DND-41 (cell line): ENCODE measurements around the gene NAA80.

Experiments used
- ATAC-seq: fragments of 200-7000 bp; cut with Tn5 transposase; 3 replicates; pipeline ENCODE4 v1.9.1; 2021; ENCODE audit warnings: low read depth; ENCODE audit not compliant: insufficient read depth
- DNase-seq: peaks from one replicate; pipeline ENCODE4 v3.0.0-alpha.2; 2020
- H2AFZ ChIP-seq: 2 replicates; pipeline ENCODE4 v1.6.0; 2012; ENCODE audit warnings: low read depth, low read length
- H3K27ac ChIP-seq: 2 replicates; pipeline ENCODE4 v1.5.1; 2012; ENCODE audit warnings: low read length, inconsistent platforms
- H3K27me3 ChIP-seq: fragments of 200-600 bp; sonication (generic); 2 replicates; pipeline ENCODE4 v1.6.0; 2012; ENCODE audit warnings: low read length, mild to moderate bottlenecking, inconsistent platforms; ENCODE audit not compliant: insufficient read depth, poor library complexity
- H3K36me3 ChIP-seq: 2 replicates; pipeline ENCODE4 v1.5.1; 2012; ENCODE audit warnings: low read length, inconsistent platforms; ENCODE audit not compliant: insufficient read depth
- H3K4me1 ChIP-seq: 2 replicates; pipeline ENCODE4 v1.5.1; 2012; ENCODE audit warnings: mild to moderate bottlenecking, low read length; ENCODE audit not compliant: insufficient read depth
- H3K4me2 ChIP-seq: 2 replicates; pipeline ENCODE4 v1.6.0; 2012; ENCODE audit warnings: mild to moderate bottlenecking, moderate library complexity, low read length, inconsistent platforms; ENCODE audit not compliant: insufficient read depth
- H3K4me3 ChIP-seq, 2 experiments: fragments of 200-600 bp in 1 of 2; shearing (Covaris generic) in 1 of 2; 2 replicates each; pipeline ENCODE4 v1.5.1; 2012 to 2016; ENCODE audit warnings: inconsistent platforms in 2 of 2, low read length in 2 of 2, mild to moderate bottlenecking in 2 of 2, low read depth in 1 of 2, moderate library complexity in 1 of 2
- H3K79me2 ChIP-seq: 2 replicates; pipeline ENCODE4 v1.6.0; 2012; ENCODE audit warnings: low read length, inconsistent platforms; ENCODE audit not compliant: insufficient read depth
- H3K9ac ChIP-seq: 2 replicates; pipeline ENCODE4 v1.6.0; 2012; ENCODE audit warnings: low read depth, mild to moderate bottlenecking, inconsistent platforms, low read length, moderate library complexity
- H3K9me3 ChIP-seq: 2 replicates; pipeline ENCODE4 v1.5.1; 2012; ENCODE audit warnings: low read length, moderate library complexity, mild to moderate bottlenecking, inconsistent platforms; ENCODE audit not compliant: insufficient read depth, severe bottlenecking
- H4K20me1 ChIP-seq: 2 replicates; pipeline ENCODE4 v1.6.0; 2012; ENCODE audit warnings: low read length; ENCODE audit not compliant: insufficient read depth
- CTCF ChIP-seq: IDR thresholded peaks from 2 replicates; pipeline ENCODE4 v1.5.1; 2012; ENCODE audit warnings: borderline replicate concordance, low read length, moderate library complexity, mild to moderate bottlenecking; ENCODE audit not compliant: poor library complexity, severe bottlenecking; ENCODE audit errors: extremely low read depth
- EZH2 ChIP-seq: IDR thresholded peaks from 3 replicates; pipeline ENCODE4 v1.6.1; 2012; ENCODE audit warnings: borderline replicate concordance, low read depth, mild to moderate bottlenecking, moderate library complexity, low read length, inconsistent platforms; ENCODE audit not compliant: severe bottlenecking

NAA80 gene

GRCh38 chr3:50294089-50294488 lies 5.1 kb downstream of the NAA80 start:
- H3K79me2 ChIP-seq: peaks cover 35% of the 10 kb centered on the region
- peaks cover 23% of the 10 kb centered on the region for H3K36me3 ChIP-seq
- H4K20me1 ChIP-seq: peaks cover 16% of the 10 kb centered on the region; the same call in 1 of the 2 replicates
- TF ChIP-seq EZH2 (no peak), CTCF (no peak)
- H3K27me3 ChIP-seq: no peaks in the 10 kb centered on the region
- H3K9me3 ChIP-seq: no peaks in the 10 kb centered on the region
- DNase-seq (no peak), ATAC-seq (no peak)
- H3K4me3 ChIP-seq: no peak overlapping the region
- H3K4me1 ChIP-seq: peaks cover 48% of the 10 kb centered on the region
- no peak overlapping the region for H3K9ac ChIP-seq
- H3K4me2 ChIP-seq: no peak overlapping the region
- H3K27ac ChIP-seq: no peak overlapping the region
- H2AFZ ChIP-seq: no peak overlapping the region

- peaks cover 39% of the 10 kb centered on the region for H3K4me1 ChIP-seq
- H3K9ac ChIP-seq: peak overlapping the region; percentile 63
- TF ChIP-seq EZH2 (no peak), CTCF (no peak)
- no peaks in the 10 kb centered on the region for H3K9me3 ChIP-seq
- H3K79me2 ChIP-seq: peaks cover 30% of the 10 kb centered on the region
- H3K4me2 ChIP-seq: peak overlapping the region; percentile 95
- no peaks in the 10 kb centered on the region for H3K27me3 ChIP-seq
- H3K4me3 ChIP-seq: peak overlapping the region; percentile 21 to 98; a peak in 3 of 4 replicates
- H2AFZ ChIP-seq: peak overlapping the region; percentile 97
- peak overlapping the region; percentile 74 for H3K27ac ChIP-seq
- H4K20me1 ChIP-seq: peaks cover 20% of the 10 kb centered on the region; the same call in 1 of the 2 replicates
- ATAC-seq (no peak), DNase-seq (no peak)
- H3K36me3 ChIP-seq: peaks cover 31% of the 10 kb centered on the region
These were observed 6.0 kb downstream of the NAA80 start for GRCh38 chr3:50293079-50293801.

GRCh38 chr3:50292159-50293078 lies 6.8 kb downstream of the NAA80 start, which contains the start of gene IFRD2:
Gene IFRD2, minus strand, starts transcription at chr3:50292429. Its CDS starts 155 bp downstream, at chr3:50292274.
- Histone ChIP-seq H2AFZ (peak within 1 kb of the TSS; percentile 97), H3K4me2 (peak within 1 kb of the TSS; percentile 95), H3K4me3 (peak within 1 kb of the TSS; percentile 77 to 98; a peak in 3 of 4 replicates), H3K27me3 (no peaks in the 10 kb centered on the region), H4K20me1 (peaks cover 19% of the 10 kb centered on the region; the same call in 1 of the 2 replicates), H3K27ac (peak within 1 kb of the TSS; percentile 85), H3K4me1 (peaks cover 33% of the 10 kb centered on the region), H3K9me3 (no peaks in the 10 kb centered on the region), H3K79me2 (peaks cover 28% of the 10 kb centered on the region), H3K36me3 (peaks cover 38% of the 10 kb centered on the region), H3K9ac (peak within 1 kb of the TSS; percentile 86)
- ATAC-seq (peak; percentile 97), DNase-seq (peak; percentile 98)
- TF ChIP-seq EZH2 (no peak), CTCF (peak; percentile 35)
